NCI-H146 treated with DMSO at 0.1 percent for 48 hours (cell line): Measurements from ENCODE around the gene RSRC1.
"Not testable (repeated sequence)": the region's sequence is repeated elsewhere in the genome, so short reads cannot be mapped to it uniquely, and the experiment has no call there.

Experiments used
- DNase-seq: peaks from one replicate; lab custom pipeline; 2025; ENCODE audit not compliant: unreplicated experiment; lab: John Stamatoyannopoulos, UW

The RSRC1 gene

DNA sequence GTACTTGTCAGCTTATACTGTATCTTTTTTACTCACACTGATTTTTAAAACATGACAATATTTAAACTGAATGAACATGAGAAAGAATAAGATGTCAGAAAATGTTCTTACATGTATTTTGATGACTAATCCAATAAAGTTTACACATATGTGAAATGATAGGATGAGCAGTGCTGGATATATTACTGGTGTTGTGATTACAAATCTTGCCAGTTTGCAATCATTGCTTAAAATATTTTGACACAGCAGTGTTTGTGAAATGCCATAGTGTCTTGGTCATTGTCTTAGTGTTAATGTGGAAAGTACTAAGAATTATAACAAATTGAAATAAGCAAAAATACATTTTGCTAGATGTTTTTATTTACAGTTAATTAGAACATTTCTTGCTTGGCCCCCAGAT is 342.4 kb downstream of the RSRC1 start:
- no peak for DNase-seq

DNA sequence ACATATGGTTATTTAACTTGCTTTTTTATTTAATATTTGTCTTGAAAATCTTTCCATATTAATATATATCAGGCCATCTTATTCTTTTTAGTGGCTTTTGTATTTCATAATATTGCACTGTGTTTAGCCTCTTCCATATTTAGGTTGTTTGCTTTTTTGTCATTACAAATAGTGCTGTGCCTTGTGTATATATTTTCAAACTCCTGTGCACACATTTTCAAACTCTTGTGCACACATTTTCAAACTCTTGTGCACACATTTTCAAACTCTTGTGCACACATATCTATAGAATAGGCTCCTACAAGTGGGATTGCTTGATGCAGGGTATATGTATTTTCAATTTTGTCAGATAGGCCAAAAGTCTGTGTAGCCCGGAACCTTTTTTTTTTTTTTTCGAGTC is 343.1 kb downstream of the RSRC1 start:
- no peak for DNase-seq

GRCh38 chr3:158453865-158454264 is 344.0 kb downstream of the RSRC1 start:
- no peak for DNase-seq

GRCh38 chr3:158455406-158455805 is 345.5 kb downstream of the RSRC1 start:
- no peak for DNase-seq

DNA sequence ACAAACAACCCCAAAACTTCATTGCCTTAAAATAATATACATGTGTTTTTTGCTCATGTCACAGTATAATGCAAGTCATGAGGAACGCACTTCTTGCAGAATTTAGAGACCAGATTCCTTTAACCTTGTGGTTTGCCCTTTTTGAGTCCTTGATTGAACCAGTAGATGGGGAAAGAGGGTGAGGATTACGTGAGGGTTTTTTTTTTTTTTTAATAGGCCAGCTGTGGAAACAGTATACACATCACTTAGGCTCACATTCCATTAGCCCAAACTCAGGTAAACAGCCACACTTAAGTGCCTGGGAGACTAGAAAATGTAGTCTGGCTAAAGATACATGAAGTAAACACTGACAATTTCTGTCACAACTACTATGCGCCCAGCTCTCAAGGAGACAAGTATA is 346.2 kb downstream of the RSRC1 start:
- DNase-seq, result no peak

- DNase-seq, result no peak
Measured at GRCh38 chr3:158458464-158458863, 348.6 kb downstream of the RSRC1 start.

DNA sequence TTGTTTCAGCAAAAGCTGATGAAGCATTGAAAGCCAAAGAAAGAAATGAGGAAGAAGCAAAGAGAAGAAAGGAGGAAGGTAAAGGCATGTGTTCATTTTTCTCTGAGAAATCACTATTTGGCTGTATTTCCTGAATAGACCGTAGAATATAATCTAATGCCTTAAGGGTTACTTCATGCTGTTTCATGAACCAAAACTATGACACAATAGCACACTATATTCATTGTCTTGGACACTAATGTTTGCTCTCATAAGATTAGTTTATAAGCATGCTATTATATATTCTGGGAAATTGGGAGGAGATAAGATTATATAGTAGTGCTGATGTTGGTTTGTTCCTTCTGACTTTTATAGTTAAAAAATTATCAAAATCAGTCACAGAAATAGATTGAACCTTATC is 351.0 kb downstream of the RSRC1 start:
- no peak for DNase-seq

DNA sequence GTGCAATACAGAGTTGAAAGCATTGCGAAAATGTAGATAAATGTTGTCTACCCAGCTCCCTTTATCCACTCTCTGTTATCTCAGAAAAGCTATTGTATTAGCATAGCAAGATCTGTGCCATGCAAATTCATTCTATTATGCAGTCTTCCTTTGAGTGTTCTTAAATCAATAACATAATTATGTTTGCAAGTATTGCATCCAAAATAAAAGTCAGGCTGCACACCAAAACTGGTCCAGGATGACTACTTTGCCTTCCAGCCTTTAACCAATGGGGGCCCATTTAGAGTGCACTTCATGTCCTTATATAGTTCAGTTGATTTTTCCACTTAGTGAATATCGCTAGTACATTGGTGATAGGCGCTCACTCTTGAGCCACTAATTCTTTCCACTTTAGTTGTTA is 353.7 kb downstream of the RSRC1 start:
- DNase-seq, result no peak

GRCh38 chr3:158465074-158465473 is 355.2 kb downstream of the RSRC1 start:
- DNase-seq, result no peak

DNA sequence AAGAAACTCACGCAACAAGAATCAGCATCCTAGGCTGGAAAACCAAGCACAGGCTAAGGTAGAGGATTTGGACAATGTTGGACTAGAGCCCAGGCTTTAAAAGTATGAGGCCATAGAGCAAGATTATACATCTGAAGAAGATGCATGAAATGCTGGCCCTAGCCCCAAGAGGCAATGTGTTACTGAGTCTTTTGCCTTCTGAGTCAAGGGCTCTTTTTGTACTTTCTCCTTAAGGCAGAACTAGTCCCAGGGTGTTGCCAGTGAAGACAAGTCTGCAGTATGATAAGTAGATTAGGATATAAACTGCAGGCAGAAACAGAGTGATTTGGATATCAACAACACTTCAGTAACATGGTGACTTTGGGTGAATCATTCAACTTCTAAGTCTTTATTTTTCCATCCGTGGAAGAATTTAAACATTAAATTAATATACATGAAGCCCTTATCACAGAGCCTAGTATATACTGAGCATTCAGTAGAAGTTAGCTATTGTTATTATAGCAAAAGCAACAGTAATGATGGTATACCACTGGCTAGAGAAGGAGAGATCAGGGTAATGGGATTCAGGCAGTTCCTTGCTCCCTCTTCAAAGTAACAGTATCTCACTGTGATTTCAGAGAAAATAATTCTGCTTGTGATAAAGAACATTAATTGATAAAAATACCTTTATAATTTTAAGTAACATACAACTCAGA is 361.2 kb downstream of the RSRC1 start:
- DNase-seq, result no peak

- no peak for DNase-seq
Measured at GRCh38 chr3:158471639-158472294, 361.9 kb downstream of the RSRC1 start.

DNA sequence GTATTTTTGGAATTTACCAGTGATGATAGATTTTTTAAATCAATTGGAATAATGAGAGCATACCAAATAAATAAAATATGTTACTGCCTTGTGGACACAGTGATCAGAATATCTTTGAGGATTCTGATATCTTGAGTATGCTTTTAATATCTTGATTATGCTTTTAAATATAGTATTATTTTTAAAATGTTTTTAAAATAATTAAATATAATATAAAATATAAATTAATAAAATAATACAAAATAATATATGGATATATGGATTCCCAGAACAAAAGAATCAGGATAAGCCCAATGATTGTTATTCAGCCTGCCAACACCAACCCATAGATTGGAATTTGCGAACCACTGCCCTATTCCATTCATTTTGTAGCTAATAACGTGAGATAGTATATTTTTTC is 369.2 kb downstream of the RSRC1 start:
- DNase-seq, result no peak

- no peak for DNase-seq
Measured at GRCh38 chr3:158483701-158484235, 373.9 kb downstream of the RSRC1 start.

DNA sequence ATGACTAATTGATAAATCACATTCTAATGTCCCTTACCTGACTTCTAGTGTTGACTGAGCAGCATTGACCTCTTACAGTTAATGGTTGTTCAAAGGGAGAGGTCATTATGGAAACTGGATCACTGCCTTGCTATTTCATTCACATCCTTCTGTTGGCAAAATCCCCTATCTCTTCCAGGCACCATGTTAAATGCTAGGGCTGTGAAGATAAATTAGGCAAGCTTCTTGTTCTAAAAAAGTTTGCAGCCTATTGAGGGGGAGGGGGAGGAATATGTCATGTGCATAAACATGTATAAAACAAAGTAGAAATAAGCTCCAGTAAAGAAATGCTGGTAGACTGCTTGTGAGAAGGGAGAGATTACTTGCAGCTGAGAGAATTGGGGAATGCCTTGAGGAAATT is 376.3 kb downstream of the RSRC1 start:
- DNase-seq, result no peak

GRCh38 chr3:158488670-158489069 is 378.8 kb downstream of the RSRC1 start:
- no peak for DNase-seq

DNA sequence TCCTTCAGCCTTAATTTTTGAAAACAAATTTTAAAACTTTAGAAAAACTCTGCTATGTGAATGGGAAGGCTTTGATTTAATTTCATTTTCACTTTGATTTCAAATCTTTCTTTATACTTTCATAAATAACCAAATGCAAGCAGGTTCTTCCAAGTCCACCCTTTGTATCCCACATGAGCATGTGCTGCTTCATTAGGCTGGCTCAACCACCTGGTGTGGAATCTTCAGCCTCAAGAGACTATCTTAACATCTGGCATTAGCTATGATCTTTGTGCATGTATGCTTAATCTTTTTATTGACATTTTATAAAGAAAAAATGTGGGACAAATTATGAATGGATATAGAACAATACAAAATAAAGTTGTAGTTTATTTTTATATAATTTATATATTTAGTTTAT is 379.3 kb downstream of the RSRC1 start:
- no peak for DNase-seq

DNA sequence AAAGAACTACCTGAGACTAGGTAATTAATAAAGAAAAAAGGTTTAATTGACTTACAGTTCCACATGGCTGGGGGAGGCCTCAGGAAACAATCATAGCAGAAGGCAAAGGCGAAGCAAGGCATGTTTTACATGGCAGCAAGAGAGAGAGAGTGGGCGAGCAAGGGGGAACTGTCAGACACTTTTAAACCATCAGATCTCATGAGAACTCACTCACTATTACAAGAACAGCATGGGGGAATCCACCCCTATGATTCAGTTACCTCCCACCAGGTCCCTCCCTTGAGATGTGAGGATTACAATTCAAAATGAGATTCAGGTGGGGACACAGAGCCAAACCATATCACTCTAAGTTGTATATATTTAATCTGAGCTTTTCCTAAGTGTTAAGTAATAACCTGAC is 382.1 kb downstream of the RSRC1 start:
- DNase-seq, result no peak

GRCh38 chr3:158492685-158493084 is 382.8 kb downstream of the RSRC1 start:
- no peak for DNase-seq

DNA sequence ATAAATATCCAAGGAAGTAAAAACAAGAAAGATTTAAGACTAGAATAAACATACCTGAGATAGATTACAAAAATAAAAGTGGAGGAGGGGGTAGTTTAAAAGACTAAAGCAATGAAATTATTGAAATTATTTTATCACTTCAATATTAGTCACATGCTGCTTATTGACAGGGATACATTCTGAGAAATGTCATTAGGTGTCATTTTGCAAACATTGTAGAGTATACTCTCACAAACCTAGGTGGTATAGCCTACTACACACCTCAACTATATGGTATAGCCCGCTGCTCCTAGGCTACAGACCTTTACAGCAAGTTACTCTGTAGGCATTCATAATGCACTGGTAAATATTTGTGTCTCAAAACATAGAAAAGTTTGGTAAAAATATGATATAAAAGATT is 384.0 kb downstream of the RSRC1 start:
- DNase-seq, result no peak

DNA sequence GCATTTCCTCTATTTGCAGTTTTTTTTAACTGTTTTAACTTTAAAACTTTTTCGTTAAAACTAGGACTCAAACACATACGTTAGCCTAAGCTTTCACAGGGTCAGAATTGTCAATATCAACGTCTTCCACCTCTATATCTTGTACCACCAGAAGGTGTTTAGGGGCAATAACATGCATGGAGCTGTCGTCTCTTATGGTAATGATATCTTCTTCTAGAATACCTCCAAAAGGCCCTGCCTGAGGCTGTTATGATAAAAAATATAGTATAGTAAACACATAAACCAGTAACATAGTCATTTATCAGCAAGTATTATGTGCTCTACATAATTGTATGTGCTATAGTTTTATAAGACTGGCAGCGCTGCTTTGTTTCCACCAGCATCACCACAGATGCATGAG is 384.8 kb downstream of the RSRC1 start:
- no peak for DNase-seq

DNA sequence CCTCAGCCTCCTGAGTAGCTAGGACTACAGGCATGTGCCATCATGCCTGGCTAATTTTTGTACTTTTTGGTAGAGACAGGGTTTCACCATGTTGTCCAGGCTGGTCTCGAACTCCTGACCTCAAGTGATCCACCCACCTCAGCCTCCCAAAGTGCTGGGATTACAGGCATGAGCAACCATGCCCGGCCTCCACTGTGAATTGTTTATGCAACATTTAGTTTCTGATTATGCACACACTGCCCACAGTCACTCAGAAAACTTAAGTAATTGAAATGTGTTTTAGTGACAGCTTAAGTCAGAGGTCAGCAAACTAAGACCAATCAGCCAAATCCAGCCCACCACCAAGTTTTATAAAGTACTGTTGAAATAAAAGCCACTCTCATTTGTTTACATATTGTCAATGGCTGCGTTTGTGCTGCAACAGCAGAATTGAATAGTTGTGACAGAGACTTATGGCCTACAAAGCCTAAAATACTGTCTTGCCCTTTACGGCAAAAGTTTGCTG is 385.6 kb downstream of the RSRC1 start:
- DNase-seq, result not testable (repeated sequence)

GRCh38 chr3:158505117-158505516 is 395.2 kb downstream of the RSRC1 start:
- DNase-seq, result no peak
